Activated T-cell treated with anti-CD3 and anti-CD28 coated beads for 48 hours (primary cell): ENCODE data around the gene XKRX.

Source experiments
- DNase-seq: peaks from one replicate; pipeline ENCODE4 v3.0.0-alpha.2; 2020; ENCODE audit warnings: low read depth

Gene XKRX

DNA sequence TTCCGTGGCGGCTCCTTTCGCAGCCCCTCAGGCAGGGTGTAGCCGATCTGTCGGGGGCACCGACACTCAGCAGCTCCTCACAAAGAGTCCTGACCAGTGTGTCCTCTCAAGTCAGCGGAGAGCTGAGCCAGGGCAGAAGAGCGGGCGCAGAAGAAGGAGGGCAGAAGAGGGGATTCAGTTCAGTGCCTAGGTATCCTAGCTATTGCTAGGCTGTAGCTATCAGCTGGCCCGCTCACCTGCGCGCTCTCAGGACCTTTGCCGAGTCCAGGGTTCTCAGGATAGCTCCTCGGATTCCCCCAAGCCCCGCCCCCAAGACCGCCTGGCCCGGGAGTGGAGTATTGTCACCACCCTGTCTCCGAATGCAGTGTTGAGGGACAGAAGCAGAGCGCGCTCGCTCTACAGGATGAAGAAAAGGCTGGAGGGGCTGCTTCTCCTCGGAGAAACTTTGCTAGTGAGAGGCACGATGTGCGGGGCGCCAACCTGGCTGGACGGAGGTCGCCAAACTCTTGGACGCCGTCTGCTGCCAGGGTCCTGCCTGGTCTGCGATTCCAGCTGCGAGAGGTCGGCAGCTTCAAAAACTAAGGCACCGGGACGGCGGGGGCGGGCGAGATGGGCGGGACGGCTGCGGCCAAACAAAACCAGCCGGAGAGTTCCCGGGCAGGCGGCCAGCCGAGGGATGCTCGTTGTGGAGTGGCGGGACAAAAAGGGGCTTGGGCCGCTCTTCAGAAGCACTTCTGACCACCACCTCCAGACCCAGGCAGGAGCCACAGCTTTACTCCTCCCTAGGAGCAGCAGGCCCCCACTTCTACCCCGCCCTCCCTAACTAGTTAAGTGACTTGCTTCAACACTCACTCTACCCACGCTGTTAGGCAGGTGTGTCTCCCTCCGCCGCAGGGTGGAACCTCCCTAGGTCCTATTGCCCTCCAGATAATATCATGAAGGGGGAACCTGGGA is at the start of gene XKRX:
Gene XKRX (minus strand): TSS at position 258 of the 954 bp plus-strand sequence. CDS start 613 bp downstream, outside the sequence.
- peak; percentile 8 for DNase-seq

DNA sequence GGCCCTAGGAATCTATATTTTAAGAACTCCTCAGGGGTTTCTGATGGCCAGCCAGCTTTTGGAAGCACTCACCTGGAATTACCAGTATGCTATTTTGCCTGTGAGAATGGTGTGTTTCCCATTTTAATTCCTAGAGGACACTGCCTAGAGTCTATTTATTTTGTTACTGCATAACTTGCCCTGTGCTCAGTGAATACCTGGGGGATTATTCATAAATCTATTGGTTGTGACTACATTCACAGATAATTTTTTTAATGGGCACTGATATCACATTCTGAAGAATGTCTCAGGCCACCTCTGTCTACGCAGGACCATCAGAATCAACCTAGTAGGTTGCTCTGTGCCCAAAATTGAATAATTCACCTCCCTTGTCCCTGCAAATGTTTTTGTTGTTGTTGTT is 47.5 kb upstream of the XKRX start:
- no peak for DNase-seq

- DNase-seq = no peak
Observed at GRCh38 chrX:100975212-100975611, 46.5 kb upstream of the XKRX start.

DNA sequence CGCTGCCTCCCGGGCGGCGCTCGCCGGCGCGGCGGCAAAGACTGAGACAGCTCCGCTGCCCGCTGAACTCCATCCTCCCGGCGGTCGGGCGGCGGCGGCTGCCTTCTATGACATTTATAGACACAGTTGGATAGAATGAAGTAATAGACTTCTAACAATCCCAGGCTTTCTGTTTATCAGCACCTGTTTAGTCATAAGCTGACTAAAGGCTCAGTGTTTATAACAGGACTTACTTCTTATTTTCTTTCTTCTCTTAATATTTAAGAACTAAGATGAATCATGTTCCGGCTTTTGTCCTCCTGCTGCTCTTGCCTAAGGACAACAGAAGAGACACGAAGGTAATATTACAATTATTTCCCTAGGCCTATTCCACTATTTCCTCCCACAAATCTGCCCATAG is 44.7 kb upstream of the XKRX start:
- DNase-seq = no peak

- DNase-seq = no peak
Observed at GRCh38 chrX:100969936-100970335, 41.2 kb upstream of the XKRX start.

DNA sequence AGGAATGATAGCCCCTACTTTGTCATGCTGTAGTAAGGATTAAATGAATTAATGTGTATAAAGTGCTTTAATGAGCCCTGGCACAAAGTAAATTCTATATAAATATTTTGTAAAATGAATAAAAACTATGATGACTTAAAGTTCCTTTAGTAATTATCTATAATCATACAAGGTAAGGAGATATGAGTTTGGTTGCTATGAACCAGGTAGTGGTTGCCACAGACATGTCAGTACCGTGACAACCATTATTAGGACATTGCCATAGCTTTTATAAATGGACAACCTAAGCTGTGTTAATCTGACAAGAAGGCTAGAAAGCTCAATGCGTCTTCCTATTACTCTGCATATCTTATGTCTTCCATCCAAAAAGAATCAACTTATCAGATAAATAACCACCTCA is 40.7 kb upstream of the XKRX start, which contains the start of gene ARL13A:
Gene ARL13A (plus strand): TSS at position 301 of the 400 bp plus-strand sequence. CDS start 3,982 bp downstream, outside the sequence.
- no peak for DNase-seq

DNA sequence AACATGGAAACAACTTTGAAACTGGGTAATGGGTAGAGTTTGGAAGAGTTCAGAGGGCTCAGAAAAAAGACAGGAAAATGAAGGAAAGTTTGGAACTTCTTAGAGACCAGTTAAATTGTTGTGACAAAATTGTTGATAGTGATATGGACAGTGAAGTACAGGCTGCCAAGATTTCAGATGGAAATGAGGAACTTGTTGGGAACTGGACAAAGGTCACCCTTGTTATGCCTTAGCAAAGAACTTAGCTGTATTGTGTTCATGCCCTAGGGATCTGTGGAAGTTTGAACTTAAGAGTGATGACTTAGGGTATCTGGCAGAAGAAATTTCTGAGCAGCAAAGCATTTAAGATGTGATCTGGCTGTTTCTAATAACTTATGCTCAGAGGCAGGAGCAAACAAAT is 35.6 kb upstream of the XKRX start:
- DNase-seq = no peak

DNA sequence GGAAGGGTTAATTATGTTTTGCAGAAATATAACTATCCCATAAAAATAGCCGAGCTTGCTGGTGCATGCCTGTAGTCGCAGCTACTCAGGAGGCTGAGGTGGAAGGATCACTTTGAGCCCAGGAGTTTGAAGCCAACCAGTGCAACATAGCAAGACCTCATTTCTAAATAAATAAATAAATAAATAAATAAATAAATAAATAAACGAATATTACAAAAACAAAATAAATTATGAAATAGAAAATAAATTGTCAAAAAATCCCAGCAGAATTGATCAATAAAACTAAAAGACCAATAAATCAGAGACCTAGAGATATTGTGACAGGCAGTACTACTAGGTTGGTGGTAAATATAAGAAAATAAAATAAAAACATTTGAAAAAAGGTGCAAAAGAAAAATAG is 34.1 kb upstream of the XKRX start:
- no peak for DNase-seq

DNA sequence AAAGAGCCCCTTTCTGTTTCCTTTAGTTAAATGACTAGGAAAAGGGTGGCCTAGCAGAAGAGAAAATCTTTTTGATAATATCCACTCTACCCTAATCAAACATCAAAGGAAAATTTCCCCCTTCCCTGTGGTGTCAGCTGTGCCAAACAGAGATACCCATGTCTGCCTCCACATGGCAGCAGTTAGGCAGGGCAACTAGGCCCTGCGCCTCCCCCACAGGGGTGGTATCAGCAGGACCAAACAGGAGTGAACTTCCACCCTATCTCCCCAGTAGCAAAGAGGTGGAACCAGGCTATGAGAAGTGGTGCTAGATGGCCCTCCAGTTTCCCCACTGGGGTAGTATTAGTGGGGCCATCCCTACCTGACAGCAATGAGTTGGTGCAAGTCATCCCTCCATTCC is 19.8 kb upstream of the XKRX start:
- no peak for DNase-seq

DNA sequence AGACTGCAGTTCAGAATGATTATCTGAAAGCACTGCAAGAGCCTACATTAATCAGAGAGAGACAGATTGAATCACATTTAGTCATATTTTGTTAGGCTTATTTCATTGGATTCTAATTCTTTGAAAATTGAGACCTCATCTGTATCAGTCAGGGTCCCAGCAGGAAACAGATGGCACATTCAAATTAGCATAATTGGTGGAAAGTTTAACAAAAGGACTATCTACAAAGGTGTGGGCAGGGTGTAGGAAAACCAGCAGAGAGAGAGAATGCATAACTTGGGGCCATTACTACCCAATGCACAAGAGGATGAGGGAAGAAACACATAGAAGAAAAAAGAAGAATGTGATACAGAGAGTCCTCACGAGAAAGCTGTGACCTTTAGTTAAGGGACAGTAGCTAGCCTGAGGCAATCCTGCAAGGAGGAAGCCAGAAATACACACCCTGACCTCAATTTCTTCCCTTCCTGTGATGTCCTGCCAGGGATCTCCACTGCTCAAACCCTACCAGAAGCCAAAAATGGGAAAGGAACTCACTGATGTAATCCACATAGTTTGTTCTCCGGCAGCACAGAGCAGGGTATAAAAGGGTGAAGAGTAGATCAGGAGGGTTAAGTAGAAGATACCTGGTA is 17.7 kb upstream of the XKRX start:
- no peak for DNase-seq

GRCh38 chrX:100944601-100945000 is 15.9 kb upstream of the XKRX start:
- DNase-seq = no peak

DNA sequence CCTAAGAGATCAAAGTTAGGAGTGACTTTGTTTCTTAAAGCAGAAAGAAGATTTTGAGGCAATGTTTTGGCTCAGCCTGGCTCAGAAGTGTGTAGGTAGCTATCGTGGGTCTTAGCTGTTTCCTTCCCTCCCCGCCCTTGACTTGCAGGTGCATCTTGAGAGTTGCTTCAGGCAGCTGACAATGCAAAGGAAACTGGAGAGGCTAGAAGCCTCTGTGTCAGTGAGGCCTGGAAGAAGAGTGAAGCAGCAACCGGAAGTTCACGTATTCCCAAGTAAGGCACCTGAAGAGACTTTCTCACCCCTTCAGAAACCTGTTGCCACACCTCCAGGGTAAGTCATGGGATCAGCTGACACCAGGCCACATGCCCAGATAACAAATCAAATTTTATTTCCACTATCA is 10.6 kb upstream of the XKRX start:
- DNase-seq = no peak

DNA sequence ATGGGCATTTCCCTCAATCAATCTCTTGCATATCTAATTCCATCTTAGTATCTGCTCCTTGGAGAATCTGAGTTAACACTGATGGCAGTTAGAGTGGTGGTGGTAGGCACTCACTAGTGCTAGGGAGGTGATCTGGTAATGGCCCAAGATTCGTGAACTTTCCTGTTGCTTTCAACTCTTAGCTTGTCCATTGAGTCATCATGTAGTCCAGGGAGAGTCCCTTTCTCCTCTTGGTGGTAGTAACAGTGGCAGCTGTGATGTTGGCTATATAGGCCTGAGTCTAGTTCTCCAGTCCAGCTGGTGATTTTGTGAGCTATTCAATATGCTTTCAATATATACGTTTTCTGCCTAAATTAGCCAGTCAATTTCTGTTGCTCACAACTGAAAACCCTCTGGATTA is 7.0 kb upstream of the XKRX start:
- DNase-seq = no peak

GRCh38 chrX:100931925-100932285 is 3.2 kb upstream of the XKRX start:
- no peak for DNase-seq

- DNase-seq = peak; percentile 11
Observed at GRCh38 chrX:100931218-100931924, 2.7 kb upstream of the XKRX start.

- no peak for DNase-seq
Observed at GRCh38 chrX:100926453-100926852, 2.3 kb downstream of the XKRX start.

GRCh38 chrX:100924375-100924774 is 4.3 kb downstream of the XKRX start:
- DNase-seq = no peak

DNA sequence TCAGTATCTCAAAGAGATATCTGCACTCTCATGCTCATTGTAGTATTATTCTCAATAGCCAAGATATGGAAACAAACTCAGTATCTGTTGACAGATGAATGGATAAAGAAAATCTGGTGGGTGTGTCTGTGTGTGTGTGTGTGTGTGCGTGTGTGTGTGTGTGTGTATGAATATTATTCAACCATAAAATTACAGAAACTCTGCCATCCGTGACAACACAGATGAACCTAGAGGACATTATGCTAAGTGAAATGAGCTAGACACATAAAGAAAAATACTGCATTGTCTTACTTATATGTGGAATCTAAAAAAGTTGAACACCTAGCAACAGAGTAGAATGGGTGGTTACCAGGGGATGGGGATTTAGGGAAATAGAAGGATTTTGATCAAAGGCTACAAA is 13.2 kb downstream of the XKRX start:
- DNase-seq = no peak

- DNase-seq = no peak
Observed at GRCh38 chrX:100913111-100913510, 15.6 kb downstream of the XKRX start.

DNA sequence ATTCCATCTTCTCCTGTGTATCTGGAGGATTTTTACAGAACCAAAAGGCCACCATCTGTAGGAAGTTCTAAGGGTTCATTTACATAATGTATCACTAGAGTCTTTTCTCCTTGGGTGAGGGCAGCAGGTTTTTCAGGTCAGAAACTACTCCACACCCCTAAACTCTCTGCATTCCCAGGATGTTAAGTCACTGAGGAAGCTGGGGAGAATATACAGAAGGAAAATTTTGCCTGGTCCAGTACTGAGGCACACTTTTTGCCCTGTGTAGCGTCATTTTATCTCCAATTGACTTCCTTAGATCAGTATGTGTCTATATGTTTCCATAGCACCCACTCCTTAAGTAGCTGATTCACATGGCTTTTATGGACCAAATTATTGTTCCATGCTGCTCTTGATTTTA is 17.0 kb downstream of the XKRX start:
- no peak for DNase-seq

DNA sequence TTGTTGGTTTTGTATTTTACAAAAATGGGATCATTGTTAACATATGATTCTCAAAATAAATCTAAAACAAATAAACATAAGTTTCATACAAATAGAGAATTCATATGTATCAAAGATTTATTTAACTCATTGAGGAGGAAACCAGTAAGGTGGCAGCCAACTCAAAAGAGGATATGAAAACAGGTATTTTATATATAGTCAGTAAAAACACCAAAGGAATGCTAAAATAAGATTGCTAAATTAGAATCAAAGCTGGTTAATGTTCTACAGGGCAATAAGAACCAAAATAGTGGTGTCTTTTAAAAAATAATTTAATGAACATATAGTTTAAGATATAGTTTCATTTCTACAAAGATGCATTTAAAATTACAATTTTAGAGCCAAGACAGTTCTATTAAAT is 23.1 kb downstream of the XKRX start:
- no peak for DNase-seq

GRCh38 chrX:100904433-100904832 is 24.3 kb downstream of the XKRX start:
- DNase-seq = no peak
